HG02642 (cell line): ENCODE measurements around the gene ANKRD33B.
"Not testable (repeated sequence)": the region's sequence is repeated elsewhere in the genome, so short reads cannot be mapped to it uniquely, and the experiment has no call there.

ENCODE experiments used
- ATAC-seq: cut with Tn5 transposase; IDR thresholded peaks from one replicate; pipeline ENCODE4 v1.9.1; 2021; ENCODE audit warnings: mild to moderate bottlenecking; ENCODE audit not compliant: unreplicated experiment, poor library complexity

The ANKRD33B gene

GRCh38 chr5:10653043-10653442, 89.2 kb downstream of the ANKRD33B start:
- ATAC-seq = no peak

GRCh38 chr5:10653751-10654400, 90.0 kb downstream of the ANKRD33B start:
- no peak for ATAC-seq

GRCh38 chr5:10654566-10654965, 90.7 kb downstream of the ANKRD33B start:
- no peak for ATAC-seq

- no peak for ATAC-seq
These were observed 91.5 kb downstream of the ANKRD33B start for GRCh38 chr5:10655161-10655971.

GRCh38 chr5:10655972-10656830, 92.3 kb downstream of the ANKRD33B start:
- ATAC-seq = no peak

- ATAC-seq = no peak
These were observed 94.4 kb downstream of the ANKRD33B start for GRCh38 chr5:10658265-10658664.

GRCh38 chr5:10660135-10660534, 96.3 kb downstream of the ANKRD33B start:
- ATAC-seq = no peak

- ATAC-seq = no peak
These were observed 97.0 kb downstream of the ANKRD33B start for GRCh38 chr5:10660720-10661387.

- no peak for ATAC-seq
These were observed 97.5 kb downstream of the ANKRD33B start for GRCh38 chr5:10661401-10661800.

- ATAC-seq = no peak
These were observed 98.2 kb downstream of the ANKRD33B start for GRCh38 chr5:10662083-10662482.

GRCh38 chr5:10662661-10663488, 99.0 kb downstream of the ANKRD33B start:
- ATAC-seq = no peak

GRCh38 chr5:10663489-10664179, 99.8 kb downstream of the ANKRD33B start:
- ATAC-seq = no peak

GRCh38 chr5:10664180-10664769, 100.4 kb downstream of the ANKRD33B start:
- not testable (repeated sequence) for ATAC-seq

GRCh38 chr5:10665799-10666198, 101.9 kb downstream of the ANKRD33B start:
- no peak for ATAC-seq

- no peak for ATAC-seq
These were observed 102.8 kb downstream of the ANKRD33B start for GRCh38 chr5:10666531-10667299.

- no peak for ATAC-seq
These were observed 103.7 kb downstream of the ANKRD33B start for GRCh38 chr5:10667431-10668057.

GRCh38 chr5:10668697-10669096, 104.8 kb downstream of the ANKRD33B start:
- no peak for ATAC-seq
